Activated CD4-positive, alpha-beta T cell treated with anti-CD3 and anti-CD28 coated beads, Interleukin-2, amount 50 U/mL, for 48 hours (primary cell): ENCODE results near the gene ITGB7.
A peak's percentile ranks its signal among the peaks of the same experiment; 100 is the strongest.
"Not testable (repeated sequence)": the region's sequence is repeated elsewhere in the genome, so short reads cannot be mapped to it uniquely, and the experiment has no call there.

Source experiments
- DNase-seq, 2 experiments: peaks; one replicate each; pipeline ENCODE4 v3.0.0-alpha.2; 2020

Gene ITGB7

DNA sequence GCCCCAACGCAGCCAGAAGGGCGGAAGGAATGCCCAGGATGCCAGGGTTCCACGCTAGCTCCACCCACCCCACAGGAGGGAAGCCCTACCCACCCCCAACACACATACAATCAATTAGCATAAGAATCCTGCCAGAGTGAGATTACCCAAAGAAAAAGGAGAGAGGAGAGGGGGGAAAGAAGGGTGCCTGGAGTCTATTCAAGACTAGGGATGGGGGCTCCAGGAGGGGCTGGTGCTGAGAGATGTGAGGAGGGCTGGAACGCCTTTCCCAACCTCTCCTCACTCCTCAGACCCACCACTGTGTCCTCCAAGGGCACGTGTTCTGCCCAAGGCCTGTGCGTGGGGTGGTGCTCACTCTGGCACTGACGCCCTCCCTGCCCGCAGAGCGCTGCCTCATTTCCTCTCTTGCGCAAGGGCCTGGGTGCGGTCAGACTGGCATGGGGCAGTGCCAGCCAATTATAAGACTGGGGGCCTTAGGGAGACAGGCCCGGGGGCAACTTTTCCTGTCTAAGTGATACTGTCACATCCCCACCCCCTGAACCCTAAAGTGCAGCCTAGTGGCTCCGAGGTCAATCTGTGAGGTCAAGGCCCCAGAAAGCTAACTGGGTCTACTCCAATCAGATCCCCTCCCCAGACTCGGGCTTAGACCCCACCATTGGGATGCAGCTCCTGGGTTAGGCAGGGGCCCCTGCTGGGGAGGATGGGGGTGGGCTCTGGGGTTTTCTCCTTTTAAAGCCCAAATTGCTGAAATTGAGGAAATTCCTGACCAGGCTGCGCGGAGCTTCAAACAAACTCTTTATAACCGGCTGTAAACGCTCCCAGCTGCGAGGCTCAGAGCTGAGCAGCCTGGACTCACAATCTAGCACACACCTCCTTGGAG is 10.2 kb upstream of the ITGB7 start:
- peak in 1 of 2 experiments; percentile 65 for DNase-seq

DNA sequence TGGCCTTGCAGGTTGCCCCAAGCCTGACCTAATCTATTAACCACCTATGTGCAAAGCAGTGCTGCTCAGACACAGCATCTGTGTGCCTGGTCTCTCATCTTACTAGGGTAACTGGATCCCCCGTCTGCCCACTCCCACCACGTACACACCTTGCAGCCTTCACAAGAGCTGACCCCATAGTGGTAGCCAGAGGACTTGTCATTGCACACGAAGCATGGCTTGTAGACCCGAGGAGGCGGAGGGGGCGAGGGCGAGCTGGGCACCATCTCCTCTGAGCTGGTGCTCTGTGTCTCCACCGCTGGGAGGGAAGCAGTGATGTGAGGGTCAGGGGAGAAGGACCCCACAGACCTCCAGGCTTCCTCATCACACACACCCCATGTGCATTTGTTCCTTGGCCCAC is 8.4 kb upstream of the ITGB7 start:
- no peak for DNase-seq

DNA sequence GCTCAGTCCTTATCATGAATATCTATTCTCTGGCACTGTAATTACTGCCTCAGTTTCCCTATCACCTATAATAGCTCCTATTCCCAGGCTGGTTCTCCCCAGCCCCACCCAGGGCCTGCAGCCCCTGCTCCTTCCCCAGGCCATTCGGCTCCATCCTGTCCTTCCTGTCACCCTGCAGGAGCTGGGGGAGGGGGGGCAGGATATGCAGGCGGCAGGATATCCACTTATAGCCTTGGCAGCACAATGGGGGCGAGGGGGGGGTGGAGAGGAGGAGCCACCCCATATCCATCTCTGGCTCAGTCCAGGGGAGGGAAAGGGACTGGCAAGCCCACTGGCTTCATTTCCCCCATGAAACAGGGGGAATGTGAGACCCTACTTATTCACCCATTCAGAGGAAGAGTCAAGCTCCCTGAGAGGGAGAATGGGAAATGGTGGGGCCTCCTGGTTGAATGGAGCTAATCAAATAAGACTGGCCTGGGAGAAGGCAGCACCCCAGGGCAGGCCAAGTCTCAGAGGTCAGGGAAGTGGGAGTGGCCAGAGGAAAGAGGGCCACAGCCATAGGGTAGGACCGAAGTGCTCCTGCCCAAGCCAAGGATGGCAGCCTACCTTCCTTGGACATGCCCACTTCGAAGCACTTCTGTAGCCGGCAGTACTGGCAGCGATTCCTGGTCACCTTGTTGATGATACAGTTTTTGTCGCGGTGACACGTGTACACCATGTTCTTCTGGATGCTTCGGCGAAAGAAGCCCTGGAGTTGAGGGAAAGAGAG is 7.8 kb upstream of the ITGB7 start:
- no peak for DNase-seq

DNA sequence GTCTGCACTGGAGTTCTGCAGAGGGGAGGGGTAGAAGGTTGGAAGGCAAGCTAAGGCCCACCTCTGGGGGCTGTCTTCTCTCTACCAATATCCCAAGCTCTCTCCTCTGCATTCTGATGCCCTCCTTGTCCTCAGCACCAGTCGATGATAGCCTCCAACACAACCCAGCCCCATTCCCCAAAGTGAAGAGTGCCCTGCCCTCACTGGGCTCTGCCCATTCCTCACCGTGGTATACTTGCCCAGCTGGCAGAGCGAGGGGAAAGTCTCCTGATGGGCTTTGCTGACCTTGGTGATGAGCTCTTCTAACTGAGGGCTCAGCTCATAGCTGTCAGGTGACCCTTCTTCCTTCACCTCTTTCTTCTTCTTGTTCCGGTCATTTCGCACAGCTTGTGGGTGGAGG is 7.2 kb upstream of the ITGB7 start:
- no peak for DNase-seq

DNA sequence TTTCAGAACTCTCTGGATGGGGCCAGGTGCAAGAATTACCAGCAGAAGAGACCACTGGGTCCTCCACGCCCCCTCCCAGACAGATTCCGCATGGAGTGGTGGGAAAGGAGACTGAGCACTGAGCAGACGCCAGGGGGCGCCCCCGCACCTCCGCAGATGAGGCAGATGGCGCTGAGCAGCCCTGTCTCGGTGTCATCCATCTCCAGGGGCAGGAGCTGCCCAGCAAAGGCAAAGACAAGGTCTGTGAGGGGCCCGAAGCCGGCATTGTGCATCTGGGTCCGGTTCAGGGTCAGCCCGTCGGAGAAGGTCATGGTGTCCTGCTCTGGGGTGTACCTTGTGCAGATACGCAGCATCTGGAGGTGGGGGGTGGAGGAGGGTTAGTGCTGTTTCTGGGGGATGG is 6.3 kb upstream of the ITGB7 start:
- peak; percentile 89 for DNase-seq

DNA sequence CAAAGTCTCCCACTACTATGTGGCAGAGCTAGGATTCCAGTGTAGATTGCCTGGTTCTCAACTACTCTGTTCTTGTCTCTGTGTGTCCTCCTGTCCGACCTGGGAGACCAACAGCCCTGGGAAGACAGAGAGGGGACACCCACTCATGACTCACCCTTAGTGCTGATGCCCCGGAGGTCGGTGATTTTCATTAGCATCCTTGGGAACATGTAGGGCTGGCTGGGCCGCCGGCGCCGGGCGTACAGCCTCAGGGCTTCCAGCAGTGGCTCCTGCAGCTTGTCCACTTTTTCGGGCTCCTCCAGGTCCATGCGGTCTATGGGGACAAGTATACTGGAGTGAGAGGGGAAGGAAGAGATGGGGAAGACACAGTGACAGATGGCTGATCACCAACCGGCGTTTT is 5.9 kb upstream of the ITGB7 start:
- no peak for DNase-seq

DNA sequence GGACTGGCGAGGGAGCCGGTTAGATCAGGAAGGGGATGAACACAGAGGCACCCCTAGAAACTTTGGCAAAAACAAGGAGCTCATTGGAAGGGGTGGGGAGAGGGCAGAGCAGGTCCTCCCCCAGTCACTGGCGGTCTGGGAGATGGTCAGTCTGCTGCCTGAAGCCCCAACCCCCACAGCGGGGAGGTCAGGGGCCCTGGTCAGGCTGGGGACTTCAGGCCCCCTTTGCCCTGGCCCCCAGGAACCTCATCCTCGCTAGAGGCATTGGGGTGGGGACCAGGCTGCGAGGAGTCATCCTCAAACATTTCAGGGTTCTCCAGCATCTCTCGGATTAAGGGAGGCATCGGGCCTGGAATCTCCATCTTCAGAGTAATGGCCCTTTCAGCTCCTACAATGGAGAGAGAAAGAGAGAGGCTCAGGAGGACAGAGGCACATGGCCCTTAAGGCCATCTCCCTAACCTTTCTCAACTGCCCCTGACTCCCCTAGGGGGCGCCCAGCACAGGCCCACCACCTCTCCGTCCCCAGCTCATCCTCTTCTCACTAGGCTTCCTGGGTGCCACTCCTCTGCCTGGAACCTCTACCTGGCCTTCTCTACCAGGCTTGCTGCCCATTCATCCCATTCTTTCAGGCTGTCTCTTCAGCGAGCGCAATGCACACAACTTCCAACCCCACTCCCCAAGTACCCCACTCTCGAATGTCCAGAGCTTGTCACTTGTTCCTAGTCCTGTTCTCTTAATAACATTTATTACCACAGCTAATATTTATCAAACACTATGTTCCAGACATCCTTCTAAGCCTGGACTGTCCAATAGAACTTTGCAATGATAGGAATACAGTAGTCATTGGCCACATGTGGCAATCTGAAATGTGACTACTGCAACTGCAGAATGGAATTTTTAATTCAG is 4.7 kb upstream of the ITGB7 start:
- no peak for DNase-seq

DNA sequence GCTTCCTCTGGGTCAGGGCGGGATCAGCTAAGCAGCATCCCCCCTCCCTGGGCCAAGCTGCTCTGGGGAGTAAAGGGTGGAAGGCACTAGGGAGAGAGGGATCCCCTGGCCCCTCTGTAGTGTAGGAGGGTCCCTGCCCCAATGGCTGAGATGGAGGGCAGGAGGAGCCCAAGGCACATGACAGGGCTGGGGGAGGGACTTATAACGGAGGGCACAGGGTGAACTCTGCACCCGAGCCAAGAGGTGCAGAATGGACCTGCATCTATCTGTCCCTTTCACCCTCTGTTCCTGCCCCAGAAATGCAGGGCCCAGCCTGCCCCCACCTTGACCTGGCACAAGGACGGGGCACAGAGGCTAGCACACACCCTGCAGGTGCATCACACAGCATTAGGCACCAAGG is 3.8 kb upstream of the ITGB7 start:
- no peak for DNase-seq

DNA sequence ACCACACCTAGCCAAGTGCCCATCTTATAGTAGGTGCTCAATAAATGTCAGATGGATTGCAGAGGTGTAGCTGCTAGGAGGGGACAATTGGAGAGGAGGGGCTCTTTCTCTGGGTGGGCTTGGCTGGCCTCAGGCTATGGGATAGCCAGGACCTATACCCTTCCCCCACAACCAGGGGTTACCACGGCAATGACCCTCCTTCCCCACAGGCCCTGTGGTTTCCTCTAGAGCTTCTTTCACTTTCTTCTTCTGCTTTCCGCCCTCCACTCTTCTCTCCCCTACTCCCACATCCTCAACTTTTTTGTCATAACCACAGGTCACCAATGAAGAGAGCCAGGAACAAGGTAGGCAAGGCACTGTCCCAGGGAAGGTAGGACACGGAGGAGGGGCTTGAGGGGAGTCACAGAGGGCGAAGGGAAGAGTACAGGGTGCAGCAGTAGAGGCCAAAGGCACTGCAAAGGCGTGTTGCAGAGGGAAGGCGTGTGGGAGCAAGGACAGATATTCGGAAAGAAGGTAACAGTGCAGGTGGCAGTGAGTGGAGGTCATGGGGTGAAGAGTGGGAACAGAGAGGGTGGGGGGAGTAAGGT is 1.9 kb upstream of the ITGB7 start:
- DNase-seq = no peak

DNA sequence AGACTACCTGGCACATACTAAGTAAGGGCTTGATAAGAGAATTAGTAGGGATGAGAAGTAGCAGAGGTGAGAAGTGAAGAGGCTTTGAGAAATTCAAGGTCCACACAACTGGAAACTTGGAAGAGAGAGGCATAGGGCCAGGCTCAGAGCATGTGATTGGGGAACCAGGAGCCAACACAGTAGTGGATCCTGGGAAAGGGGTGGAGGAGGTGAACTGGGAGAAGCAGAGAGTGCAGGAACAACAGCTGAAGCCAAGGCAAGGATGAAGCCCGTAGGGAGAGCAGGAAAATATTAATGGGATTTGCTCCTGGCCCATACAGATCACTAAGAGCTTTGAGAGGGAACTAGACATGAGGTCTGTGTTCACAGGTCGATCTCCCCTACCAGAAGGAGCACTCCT is 1.4 kb upstream of the ITGB7 start:
- no peak for DNase-seq

DNA sequence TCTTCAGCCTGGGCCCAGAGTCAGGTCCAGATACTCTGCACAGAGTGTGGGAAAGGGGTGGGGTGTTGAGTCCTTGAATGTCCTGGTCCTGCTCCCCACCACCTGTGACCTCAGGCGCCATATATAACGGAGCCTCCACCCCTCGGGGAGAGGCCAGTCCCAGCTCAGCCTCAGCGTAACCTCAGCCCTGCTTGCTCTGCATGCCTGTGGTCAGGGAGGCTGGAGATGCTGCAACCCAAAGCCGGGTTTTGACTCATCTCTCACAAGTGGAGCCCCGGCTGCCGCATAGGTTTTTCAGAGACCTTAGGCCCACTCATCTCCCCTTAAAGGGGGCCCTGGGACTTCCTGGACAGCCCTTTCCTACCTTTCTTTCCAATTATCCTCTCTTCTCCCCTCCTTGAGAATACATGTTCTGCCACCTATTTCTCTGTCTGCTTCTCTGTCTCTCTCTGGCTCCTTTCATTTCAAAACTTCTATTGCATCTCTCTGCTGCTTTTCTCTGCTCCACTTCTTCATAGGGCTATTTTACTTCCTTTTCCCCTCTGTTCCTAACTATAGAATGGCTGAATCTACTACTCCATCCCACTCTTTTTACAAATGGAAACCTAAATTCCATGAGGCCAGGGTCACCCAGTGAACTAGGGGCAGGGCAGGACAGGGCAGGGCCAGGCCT is 1.2 kb downstream of the ITGB7 start:
- peak; percentile 82 to 86 for DNase-seq

DNA sequence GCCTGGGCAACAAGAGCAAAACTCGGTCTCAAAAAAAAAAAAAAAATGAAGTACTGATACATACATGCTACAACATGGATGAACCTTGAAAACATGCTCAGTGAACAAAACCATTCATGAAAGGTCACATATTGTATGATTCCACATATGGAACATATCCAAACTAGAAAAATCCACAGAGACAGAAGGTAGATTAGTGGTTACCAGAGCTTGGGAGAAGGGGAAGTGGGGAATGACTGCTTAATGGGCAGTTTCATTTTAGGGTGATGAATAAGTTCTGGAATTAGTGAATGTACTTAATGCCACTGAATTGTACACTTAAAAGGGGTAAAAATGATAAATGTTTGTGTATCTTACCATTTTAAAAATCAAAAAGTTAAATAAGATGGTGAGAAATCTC is 2.7 kb downstream of the ITGB7 start:
- no peak for DNase-seq

DNA sequence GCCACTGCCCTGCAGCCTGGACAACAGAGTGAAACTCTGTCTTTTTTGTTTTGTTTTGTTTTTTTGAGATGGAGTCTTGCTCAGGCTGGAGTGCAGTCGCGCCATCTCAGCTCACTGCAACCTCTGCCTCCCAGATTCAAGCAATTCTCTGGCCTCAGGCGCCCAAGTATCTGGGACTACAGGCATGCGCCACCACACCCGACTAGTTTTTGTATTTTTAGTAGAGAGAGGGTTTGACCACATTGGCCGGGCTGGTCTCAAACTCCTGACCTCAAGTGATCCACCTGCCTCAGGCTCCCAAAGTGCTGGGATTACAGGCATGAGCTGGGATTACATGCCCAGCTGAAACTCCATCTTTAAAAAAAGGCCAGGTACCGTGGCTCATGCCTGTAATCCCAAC is 4.7 kb downstream of the ITGB7 start:
- DNase-seq = not testable (repeated sequence)

DNA sequence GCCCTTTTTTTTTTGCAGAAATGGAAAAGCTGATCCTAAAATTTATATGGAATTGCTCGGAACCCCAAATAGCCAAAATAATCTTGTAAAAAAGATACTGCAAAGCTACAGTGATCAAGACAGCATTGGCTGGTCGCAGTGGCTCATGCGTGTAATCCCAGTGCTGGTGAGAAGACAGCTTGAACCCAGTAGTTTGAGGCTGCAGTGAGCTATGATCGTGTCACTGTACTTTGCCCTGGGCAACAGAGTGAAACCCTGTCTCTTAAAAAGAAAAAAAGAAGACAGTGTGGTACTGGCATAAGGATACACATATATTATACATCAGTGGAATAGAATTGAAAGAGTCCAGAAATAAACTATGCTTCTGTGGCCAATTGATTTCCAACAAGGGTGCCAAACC is 5.4 kb downstream of the ITGB7 start:
- DNase-seq = no peak

DNA sequence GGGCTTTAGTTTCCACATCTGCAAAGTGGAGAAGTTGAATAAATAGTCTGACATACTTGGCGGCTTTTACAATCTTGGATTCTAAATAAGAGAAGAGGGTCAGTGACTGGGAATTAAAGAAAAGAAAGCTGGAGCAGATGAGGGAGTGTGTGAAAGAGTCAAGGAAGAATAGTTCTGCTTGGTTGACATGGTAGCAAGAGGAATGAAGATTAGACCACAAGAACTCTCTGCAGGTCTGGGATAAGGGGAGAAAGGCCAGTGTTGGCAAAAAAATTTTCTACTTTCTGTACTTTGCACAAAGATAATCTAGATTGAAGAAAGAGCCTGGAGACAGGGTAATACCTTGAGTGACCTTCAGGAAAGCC is 5.9 kb downstream of the ITGB7 start:
- no peak for DNase-seq

DNA sequence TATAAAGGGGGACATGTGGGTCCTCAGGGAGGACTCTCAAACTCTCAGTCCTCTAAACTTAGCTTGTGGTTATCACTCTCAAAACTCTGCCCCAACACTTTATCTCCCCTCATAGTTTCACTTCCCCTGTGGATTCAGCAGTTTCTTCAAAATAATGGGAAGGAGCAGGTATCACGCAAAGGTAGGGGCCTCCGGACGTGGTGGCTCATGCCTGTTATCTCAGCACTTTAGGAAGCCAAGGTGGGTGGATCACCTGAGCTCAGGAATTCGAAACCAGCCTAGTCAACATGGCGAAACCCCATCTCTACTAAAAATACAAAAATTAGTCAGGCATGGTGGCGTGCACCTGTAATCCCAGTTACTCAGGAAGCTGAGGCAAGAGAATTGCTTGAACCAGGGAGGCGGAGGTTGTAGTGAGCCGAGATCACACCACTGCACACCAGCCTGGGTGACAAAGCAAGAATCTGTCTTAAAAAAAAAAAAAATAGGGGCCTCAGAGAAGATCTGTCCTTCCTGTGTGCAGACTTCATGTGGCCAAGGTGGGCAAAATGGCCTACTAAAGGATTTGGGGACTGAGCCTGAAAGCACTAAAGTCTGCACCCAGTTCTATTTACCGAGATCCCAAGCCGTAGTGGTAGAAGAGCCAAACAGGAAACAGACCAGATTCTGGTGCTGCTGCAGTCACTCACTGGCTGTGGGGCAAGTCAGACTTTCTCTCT is 6.4 kb downstream of the ITGB7 start:
- DNase-seq = peak; percentile 41 to 59

DNA sequence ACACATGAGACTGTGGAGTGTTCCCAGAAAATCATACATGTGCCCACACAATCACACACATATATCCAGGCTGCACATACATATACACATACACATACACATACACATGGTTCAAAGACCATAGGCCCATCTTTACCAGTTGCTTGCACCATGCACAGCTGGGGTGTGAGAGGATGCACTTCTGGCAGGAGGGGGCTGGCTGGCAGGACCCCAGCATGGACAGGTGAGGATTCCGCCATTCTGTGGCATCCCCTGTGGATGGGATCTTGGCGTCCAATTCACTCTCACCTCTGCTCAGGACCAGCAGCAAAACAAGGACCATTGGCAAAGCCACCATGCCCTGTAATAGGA is 7.0 kb downstream of the ITGB7 start:
- DNase-seq = no peak

DNA sequence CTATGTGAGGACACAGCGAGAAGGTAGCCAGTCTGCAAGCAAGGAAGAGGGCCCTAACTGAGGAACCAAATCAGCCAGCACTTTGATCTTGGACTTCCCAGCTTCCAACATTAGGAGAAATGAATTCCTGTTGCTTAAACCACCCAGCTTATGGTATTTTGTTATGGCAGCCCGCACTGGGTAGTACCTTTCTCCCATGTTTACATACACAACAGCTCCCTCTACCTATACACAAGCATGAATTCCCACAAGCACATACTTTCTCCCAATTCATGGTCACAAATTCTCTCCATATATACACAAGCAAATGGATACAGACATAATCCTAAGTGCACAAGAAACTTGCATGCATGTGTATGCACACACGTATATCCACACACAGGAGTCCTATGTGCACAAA is 7.4 kb downstream of the ITGB7 start:
- DNase-seq = no peak

DNA sequence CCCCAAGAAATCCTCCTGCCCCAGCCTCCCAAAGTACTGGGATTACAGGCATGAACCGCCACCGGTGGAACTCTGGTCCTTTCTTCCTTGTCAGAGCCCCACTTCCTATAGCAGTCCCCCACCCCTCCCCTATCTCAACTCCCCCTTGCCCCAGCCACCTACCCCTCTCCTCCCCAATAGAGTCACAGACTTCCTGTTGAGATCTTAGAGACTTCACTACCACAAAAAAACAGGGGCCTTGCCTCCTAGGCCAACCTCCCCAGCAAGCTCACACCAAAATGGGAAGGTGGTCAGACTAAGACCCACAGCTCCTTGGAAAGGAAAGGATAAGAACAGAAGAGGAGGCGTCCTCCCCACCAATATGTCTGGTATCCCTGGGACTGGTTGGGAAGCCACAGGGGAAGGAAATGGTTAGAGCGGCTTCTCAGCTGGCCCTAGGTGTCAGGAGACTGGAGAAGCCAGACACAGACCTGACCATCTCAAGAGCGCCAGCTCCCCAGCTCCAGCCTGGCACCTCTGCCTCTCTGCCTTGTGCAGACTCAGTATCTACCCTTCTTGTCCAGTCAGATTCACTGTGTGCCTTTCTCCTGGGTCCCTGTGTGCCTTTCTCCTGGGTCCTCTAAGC is 8.5 kb downstream of the ITGB7 start:
- no peak for DNase-seq

DNA sequence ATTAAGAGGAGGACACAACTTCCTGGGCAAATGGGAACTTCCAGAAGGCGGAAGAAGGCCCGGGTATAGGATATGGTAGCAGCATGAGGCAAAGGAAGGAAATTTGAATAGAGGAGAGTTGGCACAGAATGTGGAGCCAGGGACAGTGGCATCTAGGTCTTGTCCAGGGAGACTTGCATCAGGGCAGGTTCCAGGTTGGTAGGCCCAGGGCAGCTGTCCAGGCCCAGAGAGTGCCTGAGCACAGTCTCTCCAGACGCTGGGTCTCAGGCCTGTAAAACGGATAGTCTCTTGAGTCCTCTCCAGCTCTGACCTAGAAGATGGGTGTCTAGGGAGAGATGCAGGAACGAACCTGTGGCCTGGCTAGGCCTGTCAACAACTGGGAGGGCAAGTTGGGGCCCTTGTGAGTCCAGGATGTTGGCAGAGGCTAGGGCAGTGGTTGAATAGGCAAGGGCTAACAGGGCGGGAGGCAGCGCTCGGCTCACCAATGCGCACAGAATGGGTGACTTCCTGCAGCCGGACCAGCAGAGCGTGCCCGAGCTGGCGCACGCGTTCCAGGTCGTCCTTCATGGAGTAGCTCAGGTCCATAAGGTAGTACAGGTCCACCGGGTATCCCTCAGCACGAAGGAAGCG is 9.9 kb downstream of the ITGB7 start:
- no peak for DNase-seq

DNA sequence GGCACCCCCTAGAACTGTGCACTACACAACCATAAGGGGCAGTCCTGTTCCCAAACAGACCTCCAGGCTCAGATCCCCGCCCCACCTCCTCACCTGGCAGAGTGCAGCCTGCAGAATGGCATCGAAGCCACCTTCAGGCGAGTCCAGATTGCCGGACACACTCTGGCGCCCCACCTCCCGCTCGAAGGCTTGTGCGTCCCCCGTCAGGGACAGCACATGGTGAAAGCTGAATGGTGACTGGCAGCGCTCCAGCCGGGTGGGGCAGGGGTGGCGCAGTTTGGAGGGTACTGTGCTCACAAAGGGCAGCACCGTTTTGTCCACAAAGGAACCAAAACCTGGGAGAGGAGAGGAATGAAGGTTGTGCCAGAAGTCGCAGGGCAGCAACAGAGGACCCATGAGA is 10.6 kb downstream of the ITGB7 start:
- DNase-seq = no peak
